ENCODE measurements around the gene SURF4. TPM values are rescaled to one million over a fixed set of nuclear protein-coding genes. Genes with fewer than 3 reads are reported as not detected.

Gene SURF4
- 179 to 209 TPM (median 208 TPM) in 5 replicates for total RNA-seq (2022; extraction: Qiagen RNA extraction; ENCODE audit: low read depth)

DNA sequence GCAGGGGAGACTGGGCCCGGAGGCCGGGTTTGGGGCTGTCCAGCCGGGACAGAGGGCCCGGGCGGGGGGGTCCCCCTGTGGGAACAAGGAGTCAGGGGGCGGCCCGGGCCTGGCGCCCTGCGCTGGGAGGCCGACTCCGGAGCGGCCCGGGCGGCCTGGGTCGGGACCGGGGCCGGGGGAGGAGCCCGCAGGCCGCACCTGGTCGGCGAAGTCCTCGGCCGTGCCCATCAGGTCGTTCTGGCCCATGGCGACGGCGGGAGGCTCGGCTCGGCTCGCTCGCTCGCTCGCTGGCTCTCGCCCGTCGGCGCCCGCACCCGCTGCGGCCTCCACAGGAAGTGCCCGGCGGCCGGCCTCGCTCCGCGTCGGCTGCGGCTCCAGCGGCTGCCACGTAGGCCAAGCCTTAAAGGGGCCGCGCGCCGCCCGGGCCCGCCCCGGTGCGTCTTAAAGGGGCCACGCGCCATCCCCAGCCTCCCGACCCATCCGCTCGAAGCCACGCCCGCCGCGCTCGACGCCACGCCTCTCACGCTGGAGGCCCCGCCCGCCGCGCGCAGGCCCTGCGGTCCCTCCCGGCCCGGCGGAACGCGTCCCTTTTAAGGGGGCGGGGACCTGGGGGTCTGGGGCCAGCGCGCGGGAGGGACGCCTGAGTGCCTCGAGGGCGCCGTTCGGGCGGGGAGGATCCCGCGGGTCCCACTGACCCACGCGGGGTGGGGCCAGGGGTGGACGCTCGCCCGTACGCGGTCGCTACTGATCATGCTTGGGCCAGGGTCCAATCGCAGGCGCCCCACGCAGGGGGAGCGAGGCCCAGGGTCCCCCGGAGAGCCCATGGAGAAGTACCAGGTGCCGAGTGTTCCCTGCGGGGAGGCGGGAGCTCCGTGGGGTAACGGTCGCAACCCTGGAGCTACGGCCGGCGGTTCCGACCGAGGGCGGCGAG lies at the start of gene SURF4, which contains the start of gene STKLD1:
SURF4 (minus strand) TSS at position 337 of the 931 bp plus-strand sequence; CDS start at position 246, 91 bp downstream.
STKLD1 (plus strand) TSS at position 643 of the 931 bp plus-strand sequence; CDS start at position 751, 108 bp downstream.

GRCh38 chr9:133421615-133422542 lies 46.0 kb upstream of the SURF4 start, which contains the start of gene ADAMTS13:
Gene ADAMTS13 (plus strand): TSS chr9:133422367. CDS start chr9:133422444, 77 bp downstream.

GRCh38 chr9:133417541-133418461 lies 41.9 kb upstream of the SURF4 start, which contains the start of gene REXO4:
Gene REXO4 (minus strand): TSS chr9:133418010. CDS start chr9:133417844, 166 bp downstream.

GRCh38 chr9:133356391-133357091 lies 19.3 kb downstream of the SURF4 start, which contains the start of the genes SURF1 and SURF2:
Gene SURF1 (minus strand): TSS chr9:133356487. CDS start chr9:133356453, 34 bp downstream.
Gene SURF2 (plus strand): TSS chr9:133356550. CDS start chr9:133356593, 43 bp downstream.

GRCh38 chr9:133347985-133348717 lies 27.7 kb downstream of the SURF4 start, which contains the start of the genes MED22 and RPL7A:
Gene MED22 (minus strand): TSS chr9:133348131. CDS start chr9:133346662, 1,469 bp downstream.
Gene RPL7A (plus strand): TSS chr9:133348218. CDS start chr9:133348244, 26 bp downstream.

GRCh38 chr9:133335924-133336811 lies 39.7 kb downstream of the SURF4 start, which contains the start of gene SURF6:
Gene SURF6 (minus strand): TSS chr9:133336188. CDS start chr9:133336132, 56 bp downstream.

Other genes starting within 250 kb of the SURF4 start
- 1.6 to 3.0 TPM (median 2.8 TPM) in 5 replicates for gene GBGT1, start 212.1 kb downstream of the SURF4 start, total RNA-seq (2022; extraction: Qiagen RNA extraction; ENCODE audit: low read depth)
- gene OBP2B, start 166.8 kb downstream of the SURF4 start, total RNA-seq (2022; extraction: Qiagen RNA extraction; ENCODE audit: low read depth) = not detected in 5 replicates
- not detected in 5 replicates for gene ABO, start 100.9 kb downstream of the SURF4 start, total RNA-seq (2022; extraction: Qiagen RNA extraction; ENCODE audit: low read depth)
- gene SURF6, start 39.9 kb downstream of the SURF4 start, total RNA-seq (2022; extraction: Qiagen RNA extraction; ENCODE audit: low read depth) = 24.0 to 32.5 TPM (median 27.3 TPM) in 5 replicates
- gene MED22, start 27.9 kb downstream of the SURF4 start, total RNA-seq (2022; extraction: Qiagen RNA extraction; ENCODE audit: low read depth) = 23.9 to 31.9 TPM (median 29.7 TPM) in 5 replicates
- 3,321 to 3,607 TPM (median 3,503 TPM) in 5 replicates for gene RPL7A, start 27.8 kb downstream of the SURF4 start, total RNA-seq (2022; extraction: Qiagen RNA extraction; ENCODE audit: low read depth)
- gene SURF1, start 19.6 kb downstream of the SURF4 start, total RNA-seq (2022; extraction: Qiagen RNA extraction; ENCODE audit: low read depth) = 30.5 to 49.9 TPM (median 44.1 TPM) in 5 replicates
- gene SURF2, start 19.5 kb downstream of the SURF4 start, total RNA-seq (2022; extraction: Qiagen RNA extraction; ENCODE audit: low read depth) = 39.2 to 55.8 TPM (median 47.0 TPM) in 5 replicates
- gene STKLD1, start 306 bp upstream of the SURF4 start, total RNA-seq (2022; extraction: Qiagen RNA extraction; ENCODE audit: low read depth) = 0.23 to 1.4 TPM (median 0.81 TPM) in 5 replicates
- gene REXO4, start 42.0 kb upstream of the SURF4 start, total RNA-seq (2022; extraction: Qiagen RNA extraction; ENCODE audit: low read depth) = 31.4 to 44.3 TPM (median 39.2 TPM) in 5 replicates
- gene ADAMTS13, start 46.3 kb upstream of the SURF4 start, total RNA-seq (2022; extraction: Qiagen RNA extraction; ENCODE audit: low read depth) = 0.28 to 0.73 TPM (median 0.48 TPM) in 5 replicates
- 3.3 to 4.8 TPM (median 4.4 TPM) in 5 replicates for gene CACFD1, start 83.9 kb upstream of the SURF4 start, total RNA-seq (2022; extraction: Qiagen RNA extraction; ENCODE audit: low read depth)
- 16.2 to 24.6 TPM (median 21.2 TPM) in 5 replicates for gene SLC2A6, start 103.0 kb upstream of the SURF4 start, total RNA-seq (2022; extraction: Qiagen RNA extraction; ENCODE audit: low read depth)
- not detected in 5 replicates for gene MYMK, start 148.9 kb upstream of the SURF4 start, total RNA-seq (2022; extraction: Qiagen RNA extraction; ENCODE audit: low read depth)
- gene ADAMTSL2, start 158.6 kb upstream of the SURF4 start, total RNA-seq (2022; extraction: Qiagen RNA extraction; ENCODE audit: low read depth) = not detected in 5 replicates
- not detected in 5 replicates for gene FAM163B, start 233.3 kb upstream of the SURF4 start, total RNA-seq (2022; extraction: Qiagen RNA extraction; ENCODE audit: low read depth)

All from A549 treated with CpdA at 1 μM for 4 hours (cell line).